HepG2 (cell line): ENCODE data around the gene KDM8. TPM values are rescaled to one million over a fixed set of nuclear protein-coding genes. Genes with fewer than 3 reads are reported as not detected.

Experiments
- ATAC-seq: fragments of 200-7000 bp; cut with Tn5 transposase; 3 replicates; pipeline ENCODE4 v1.9.1; 2020; ENCODE audit warnings: mild to moderate bottlenecking, moderate library complexity
- BruUV-seq: library from RNA; stranded (reverse); fragments of 400-500 nt; replicated peaks from 2 replicates; lab custom pipeline; 2021; lab: Mats Ljungman, UMichigan
- CTCF ChIA-PET: fragments of 300-600 bp; formaldehyde crosslinking; extraction: SDS; loops from one replicate; lab custom pipeline; 2021; ENCODE audit warnings: low total read pairs, inconsistent platforms, low intra/inter-chr PET ratio; lab: Yijun Ruan, JAX
- POLR2A ChIA-PET: fragments of 350-600 bp; sonication (Branson Sonifier 250); formaldehyde crosslinking; loops from one replicate; lab custom pipeline; 2020; ENCODE audit warnings: antibody characterized with exemption, inconsistent platforms; lab: Yijun Ruan, JAX
- DNase-seq: peaks from one replicate; pipeline ENCODE4 v3.0.0-alpha.2; 2015; ENCODE audit warnings: low spot score
- FAIRE-seq: peaks from 3 replicates; lab custom pipeline; 2011; peaks lifted over from hg19 to GRCh38; lab: Jason Lieb, UNC
- H2AFZ ChIP-seq: one replicate; pipeline ENCODE4 v1.6.1; 2011; ENCODE audit warnings: low read length, inconsistent platforms
- H3K27ac ChIP-seq: fragments of 300-600 bp; 3 replicates; pipeline ENCODE4 v1.8.0; 2011; ENCODE audit warnings: mixed run types, mild to moderate bottlenecking, mixed read lengths, low read length, inconsistent platforms; ENCODE audit not compliant: insufficient read depth; ENCODE audit errors: extremely low read length
- H3K27me3 ChIP-seq, 2 experiments: fragments of 200-600 bp in 1 of 2; 2 replicates in 1 of 2; 3 replicates in 1 of 2; pipeline versions ENCODE4 v1.6.0 to v1.8.0; 2011; ENCODE audit warnings: low read length in 2 of 2, mild to moderate bottlenecking in 2 of 2, moderate library complexity in 2 of 2, inconsistent platforms in 1 of 2; ENCODE audit not compliant: insufficient read depth in 2 of 2, control insufficient read depth in 1 of 2
- H3K36me3 ChIP-seq, 2 experiments: fragments of 200-600 bp in 1 of 2; replicated peaks in 1 of 2; 2 replicates in 1 of 2; 3 replicates in 1 of 2; pipeline versions ENCODE4 v1.5.1 to v1.8.0; 2011; ENCODE audit warnings: low read length in 2 of 2, inconsistent platforms in 1 of 2; ENCODE audit not compliant: insufficient read depth in 2 of 2, control insufficient read depth in 1 of 2
- H3K4me1 ChIP-seq: 2 replicates; pipeline ENCODE4 v1.5.1; 2012; ENCODE audit warnings: low read length, inconsistent platforms; ENCODE audit not compliant: insufficient read depth
- H3K4me2 ChIP-seq: 2 replicates; pipeline ENCODE4 v1.6.0; 2011; ENCODE audit warnings: low read depth, low read length, inconsistent platforms
- H3K4me3 ChIP-seq, 3 experiments: fragments of 200-600 bp in 1 of 3; sonication (generic), shearing (Covaris generic) in 1 of 3; replicated peaks in 1 of 3; 2 replicates each; pipeline ENCODE4 v1.5.1; 2011 to 2016; ENCODE audit warnings: low read length in 3 of 3, inconsistent platforms in 2 of 3, low read depth in 2 of 3, mild to moderate bottlenecking in 2 of 3, control low read depth in 1 of 3, mixed read lengths in 1 of 3; ENCODE audit not compliant: insufficient read depth in 1 of 3
- H3K79me2 ChIP-seq: one replicate; pipeline ENCODE4 v1.6.1; 2011; ENCODE audit warnings: low read length, inconsistent platforms; ENCODE audit not compliant: insufficient read depth
- H3K9ac ChIP-seq: 2 replicates; pipeline ENCODE4 v1.6.0; 2011; ENCODE audit warnings: mild to moderate bottlenecking, low read depth, low read length, inconsistent platforms; ENCODE audit not compliant: insufficient read depth
- H3K9me3 ChIP-seq: 2 replicates; pipeline ENCODE4 v1.5.1; 2012; ENCODE audit warnings: mild to moderate bottlenecking, low read length
- H4K20me1 ChIP-seq: 2 replicates; pipeline ENCODE4 v1.6.0; 2011; ENCODE audit warnings: inconsistent platforms, mild to moderate bottlenecking, low read length, moderate library complexity; ENCODE audit not compliant: insufficient read depth
- GTF2F1 ChIP-seq: fragments of 150-350 bp; IDR thresholded peaks from 2 replicates; pipeline ENCODE4 v1.6.1; 2014; ENCODE audit warnings: low read length
- NFIC ChIP-seq: IDR thresholded peaks from 2 replicates; pipeline ENCODE4 v1.6.1; 2012; ENCODE audit warnings: mild to moderate bottlenecking, low read length, inconsistent platforms
- POLR2AphosphoS5 ChIP-seq: IDR thresholded peaks from 2 replicates; pipeline ENCODE4 v1.6.1; 2012; ENCODE audit warnings: low read depth, low read length
- SATB2 ChIP-seq: sonication (generic); formaldehyde crosslinking; IDR thresholded peaks from 2 replicates; pipeline ENCODE4 v1.5.0; 2020; ENCODE audit warnings: missing genetic modification reagents
- SP140L ChIP-seq: sonication (generic); formaldehyde crosslinking; IDR thresholded peaks from 2 replicates; pipeline ENCODE4 v1.4.0; 2020; ENCODE audit warnings: missing genetic modification reagents, borderline replicate concordance
- TFE3 ChIP-seq: IDR thresholded peaks from 2 replicates; pipeline ENCODE4 v1.6.1; 2016
- YEATS2 ChIP-seq: sonication (generic); formaldehyde crosslinking; IDR thresholded peaks from 2 replicates; pipeline ENCODE4 v1.4.0; 2020; ENCODE audit warnings: missing genetic modification reagents, borderline replicate concordance
- ZBTB8A ChIP-seq: sonication (generic); formaldehyde crosslinking; IDR thresholded peaks from 2 replicates; pipeline ENCODE4 v1.4.0; 2020; ENCODE audit warnings: mild to moderate bottlenecking, low read depth, missing genetic modification reagents, borderline replicate concordance
- ZNF180 ChIP-seq: sonication (generic); formaldehyde crosslinking; IDR thresholded peaks from 2 replicates; pipeline ENCODE4 v1.4.0; 2020; ENCODE audit warnings: low read depth, missing genetic modification reagents, borderline replicate concordance
- ZNF329 ChIP-seq: sonication (generic); formaldehyde crosslinking; IDR thresholded peaks from 2 replicates; pipeline ENCODE4 v1.9.0; 2021; ENCODE audit warnings: low read depth, mild to moderate bottlenecking, missing genetic modification reagents
- ZNF512 ChIP-seq: sonication (generic); formaldehyde crosslinking; IDR thresholded peaks from 2 replicates; pipeline ENCODE4 v1.4.0; 2020; ENCODE audit warnings: mild to moderate bottlenecking, missing genetic modification reagents
- ZNF768 ChIP-seq: sonication (generic); formaldehyde crosslinking; IDR thresholded peaks from 2 replicates; pipeline ENCODE4 v1.4.0; 2020; ENCODE audit warnings: missing genetic modification reagents
- ZNF839 ChIP-seq: sonication (generic); formaldehyde crosslinking; IDR thresholded peaks from 2 replicates; pipeline ENCODE4 v1.4.0; 2020; ENCODE audit warnings: missing genetic modification reagents, mild to moderate bottlenecking, borderline replicate concordance
- WGBS: methylation state at CpG from one replicate; pipeline ENCODE4 v1.1.6; 2017; ENCODE audit warnings: low lambda C conversion rate; 5-methylcytosine and 5-hydroxymethylcytosine counted together
- in situ Hi-C: cut with HindIII; loops from 2 replicates; pipeline ENCODE4 v1.10.0; 2017; ENCODE audit warnings: low pct_unique_long_range_greater_than_20kb; ENCODE audit not compliant: extremely low pct_ligation_motif_present
- intact Hi-C: fragments of 100-400 bp; cut with micrococcal nuclease; formaldehyde crosslinking; loops from one replicate; pipeline ENCODE4 v1.10.0; 2022; ENCODE audit not compliant: unreplicated experiment
- polyA plus RNA-seq, 8 experiments: library from polyadenylated mRNA; depleted of rRNA in 3 of 8; stranded (reverse) in 7 of 8; unstranded in 1 of 8; fragments of >200 nt; fragmentation: Illumina TruSeq in 4 of 8; extraction: Trizol in 4 of 8; gene quantifications; 2 replicates each; pipeline versions ENCODE4 v1.2.1 to v1.2.3, GENCODE V29; 2011 to 2016; ENCODE audit warnings: low read depth in 4 of 8, missing spikeins in 1 of 8, mixed read lengths in 1 of 8; ENCODE audit not compliant: insufficient read depth in 1 of 8
- total RNA-seq, 5 experiments: library from RNA; depleted of rRNA; stranded (reverse); fragments of >200 nt; fragmentation: Illumina TruSeq; extraction: Trizol; gene quantifications; 2 replicates each; pipeline ENCODE4 v1.2.3, GENCODE V29; 2016; ENCODE audit warnings: low read depth in 1 of 5
- TF ChIP-seq, protein P1 (sequence below): sonication (generic); formaldehyde crosslinking; IDR thresholded peaks from 2 replicates; pipeline ENCODE4 v1.5.0; 2020; ENCODE audit warnings: mild to moderate bottlenecking, missing genetic modification reagents
- TF ChIP-seq, protein P2 (sequence below): sonication (generic); formaldehyde crosslinking; IDR thresholded peaks from 2 replicates; pipeline ENCODE4 v1.4.0; 2020; ENCODE audit warnings: missing genetic modification reagents, borderline replicate concordance

Gene KDM8
- total and polyA plus RNA-seq, 2 of the 13 experiments (the other 11 are each of a cell fraction or from before 2014, with no cell fraction given), result 3.3 to 8.6 TPM

GRCh38 chr16:27251541-27252205 is 48.3 kb downstream of the KDM8 start (continued):
- TF ChIP-seq ZNF512, result no peak
- TF ChIP-seq POLR2AphosphoS5, result no peak
- no peak for TF ChIP-seq ZNF768 (CRISPR knock-in tag)
- no peak for TF ChIP-seq TFE3
- TF ChIP-seq YEATS2 (CRISPR knock-in tag), result no peak

DNA sequence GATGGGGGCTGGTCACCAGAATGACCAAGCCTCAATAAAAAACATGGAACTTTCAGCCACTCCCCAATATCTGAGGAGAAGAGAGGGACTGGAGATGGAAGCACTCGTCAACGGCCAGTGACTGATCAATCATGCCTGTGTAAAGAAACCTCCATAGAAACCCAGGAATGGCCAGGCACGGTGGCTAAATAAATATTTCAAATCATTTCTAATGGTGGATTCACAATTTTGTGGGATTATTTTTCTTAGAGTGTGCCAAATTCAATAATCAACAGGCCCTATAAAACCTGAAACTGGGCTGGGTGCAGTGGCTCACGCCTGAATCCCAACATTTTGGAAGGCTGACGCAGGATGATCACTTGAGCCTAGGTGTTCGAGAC is 48.9 kb downstream of the KDM8 start:
- ChIA-PET POLR2A (no interaction called here), CTCF (no interaction called here)
- in situ Hi-C loops, result no loop called here
- H3K4me3 ChIP-seq, result no peak overlapping the region
- BruUV-seq, result no TSS peak
- no peaks in the 10 kb centered on the region for H4K20me1 ChIP-seq
- no peak overlapping the region for H3K27ac ChIP-seq
- no peaks in the 10 kb centered on the region for H3K79me2 ChIP-seq
- WGBS, result over 99% methylated on average over 6 of the region's 6 CpGs
- intact Hi-C loops, result no loop called here
- peaks cover 6 to 16% of the 10 kb centered on the region in 2 experiments; a peak in 4 of 5 replicates for H3K36me3 ChIP-seq
- no peak overlapping the region for H2AFZ ChIP-seq
- H3K9ac ChIP-seq, result no peak overlapping the region
- DNase-seq (no peak), FAIRE-seq (no peak), ATAC-seq (no peak)
- H3K27me3 ChIP-seq, result no peaks in the 10 kb centered on the region
- no peaks in the 10 kb centered on the region for H3K9me3 ChIP-seq
- 0 out of 2 replicates have a peak, but pooled peaks cover 4% of the 10 kb centered on the region for H3K4me1 ChIP-seq
- H3K4me2 ChIP-seq, result no peak overlapping the region
- TF ChIP-seq SATB2 (CRISPR knock-in tag), result no peak
- no peak for TF ChIP-seq NFIC
- no peak for TF ChIP-seq ZNF180 (CRISPR knock-in tag)
- no peak for TF ChIP-seq ZNF329
- TF ChIP-seq ZBTB8A (CRISPR knock-in tag), result no peak
- no peak for TF ChIP-seq SP140L (CRISPR knock-in tag)
- TF ChIP-seq ZNF839 (CRISPR knock-in tag), result no peak
- TF ChIP-seq, protein P1, sequence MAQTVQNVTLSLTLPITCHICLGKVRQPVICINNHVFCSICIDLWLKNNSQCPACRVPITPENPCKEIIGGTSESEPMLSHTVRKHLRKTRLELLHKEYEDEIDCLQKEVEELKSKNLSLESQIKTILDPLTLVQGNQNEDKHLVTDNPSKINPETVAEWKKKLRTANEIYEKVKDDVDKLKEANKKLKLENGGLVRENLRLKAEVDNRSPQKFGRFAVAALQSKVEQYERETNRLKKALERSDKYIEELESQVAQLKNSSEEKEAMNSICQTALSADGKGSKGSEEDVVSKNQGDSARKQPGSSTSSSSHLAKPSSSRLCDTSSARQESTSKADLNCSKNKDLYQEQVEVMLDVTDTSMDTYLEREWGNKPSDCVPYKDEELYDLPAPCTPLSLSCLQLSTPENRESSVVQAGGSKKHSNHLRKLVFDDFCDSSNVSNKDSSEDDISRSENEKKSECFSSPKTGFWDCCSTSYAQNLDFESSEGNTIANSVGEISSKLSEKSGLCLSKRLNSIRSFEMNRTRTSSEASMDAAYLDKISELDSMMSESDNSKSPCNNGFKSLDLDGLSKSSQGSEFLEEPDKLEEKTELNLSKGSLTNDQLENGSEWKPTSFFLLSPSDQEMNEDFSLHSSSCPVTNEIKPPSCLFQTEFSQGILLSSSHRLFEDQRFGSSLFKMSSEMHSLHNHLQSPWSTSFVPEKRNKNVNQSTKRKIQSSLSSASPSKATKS, result no peak
- TF ChIP-seq, protein P2, sequence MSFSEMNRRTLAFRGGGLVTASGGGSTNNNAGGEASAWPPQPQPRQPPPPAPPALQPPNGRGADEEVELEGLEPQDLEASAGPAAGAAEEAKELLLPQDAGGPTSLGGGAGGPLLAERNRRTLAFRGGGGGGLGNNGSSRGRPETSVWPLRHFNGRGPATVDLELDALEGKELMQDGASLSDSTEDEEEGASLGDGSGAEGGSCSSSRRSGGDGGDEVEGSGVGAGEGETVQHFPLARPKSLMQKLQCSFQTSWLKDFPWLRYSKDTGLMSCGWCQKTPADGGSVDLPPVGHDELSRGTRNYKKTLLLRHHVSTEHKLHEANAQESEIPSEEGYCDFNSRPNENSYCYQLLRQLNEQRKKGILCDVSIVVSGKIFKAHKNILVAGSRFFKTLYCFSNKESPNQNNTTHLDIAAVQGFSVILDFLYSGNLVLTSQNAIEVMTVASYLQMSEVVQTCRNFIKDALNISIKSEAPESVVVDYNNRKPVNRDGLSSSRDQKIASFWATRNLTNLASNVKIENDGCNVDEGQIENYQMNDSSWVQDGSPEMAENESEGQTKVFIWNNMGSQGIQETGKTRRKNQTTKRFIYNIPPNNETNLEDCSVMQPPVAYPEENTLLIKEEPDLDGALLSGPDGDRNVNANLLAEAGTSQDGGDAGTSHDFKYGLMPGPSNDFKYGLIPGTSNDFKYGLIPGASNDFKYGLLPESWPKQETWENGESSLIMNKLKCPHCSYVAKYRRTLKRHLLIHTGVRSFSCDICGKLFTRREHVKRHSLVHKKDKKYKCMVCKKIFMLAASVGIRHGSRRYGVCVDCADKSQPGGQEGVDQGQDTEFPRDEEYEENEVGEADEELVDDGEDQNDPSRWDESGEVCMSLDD (CRISPR knock-in tag), result no peak
- TF ChIP-seq GTF2F1, result no peak
